Measurements from ENCODE around the gene NUDT14.

NUDT14 gene

GRCh38 chr14:105196265-105196960 lies 15.3 kb upstream of the NUDT14 start:
- no peak for DNase-seq

GRCh38 chr14:105195522-105196264 lies 14.6 kb upstream of the NUDT14 start:
- no peak for DNase-seq

GRCh38 chr14:105195051-105195450 lies 13.9 kb upstream of the NUDT14 start:
- no peak for DNase-seq

GRCh38 chr14:105193916-105194782 lies 13.0 kb upstream of the NUDT14 start:
- DNase-seq: no peak

GRCh38 chr14:105192866-105193731 lies 12.0 kb upstream of the NUDT14 start:
- DNase-seq: no peak

- no peak for DNase-seq
Measured at GRCh38 chr14:105187935-105188524, 6.9 kb upstream of the NUDT14 start.

GRCh38 chr14:105187116-105187515 lies 6.0 kb upstream of the NUDT14 start:
- no peak for DNase-seq

GRCh38 chr14:105185973-105186372 lies 4.9 kb upstream of the NUDT14 start:
- no peak for DNase-seq

GRCh38 chr14:105185001-105185400 lies 3.9 kb upstream of the NUDT14 start:
- DNase-seq: no peak

- DNase-seq: no peak
Measured at GRCh38 chr14:105184461-105184860, 3.3 kb upstream of the NUDT14 start.

GRCh38 chr14:105182296-105183020 lies 1.3 kb upstream of the NUDT14 start:
- no peak for DNase-seq

GRCh38 chr14:105181549-105182295 lies 610 bp upstream of the NUDT14 start:
- no peak for DNase-seq

GRCh38 chr14:105179191-105179590 lies 1.9 kb downstream of the NUDT14 start:
- DNase-seq: no peak

- no peak for DNase-seq
Measured at GRCh38 chr14:105178868-105179140, 2.3 kb downstream of the NUDT14 start.

- DNase-seq: no peak
Measured at GRCh38 chr14:105178069-105178867, 2.8 kb downstream of the NUDT14 start.

- DNase-seq: no peak
Measured at GRCh38 chr14:105177082-105177481, 4.0 kb downstream of the NUDT14 start.

GRCh38 chr14:105176513-105176912 lies 4.6 kb downstream of the NUDT14 start:
- DNase-seq: no peak

GRCh38 chr14:105173901-105174894 lies 6.9 kb downstream of the NUDT14 start:
- DNase-seq: no peak

- no peak for DNase-seq
Measured at GRCh38 chr14:105173145-105173544, 8.0 kb downstream of the NUDT14 start.

Data from NCI-H1436 treated with DMSO at 0.1 percent for 48 hours (cell line).